ENCODE results near the gene OLFML3. TPM values are rescaled to one million over a fixed set of nuclear protein-coding genes. Genes with fewer than 3 reads are reported as not detected.

The OLFML3 gene
- total and polyA plus RNA-seq, 2 of the 13 experiments (the other 11 are each of a cell fraction or from before 2014, with no cell fraction given), result 2.0 to 5.1 TPM

DNA sequence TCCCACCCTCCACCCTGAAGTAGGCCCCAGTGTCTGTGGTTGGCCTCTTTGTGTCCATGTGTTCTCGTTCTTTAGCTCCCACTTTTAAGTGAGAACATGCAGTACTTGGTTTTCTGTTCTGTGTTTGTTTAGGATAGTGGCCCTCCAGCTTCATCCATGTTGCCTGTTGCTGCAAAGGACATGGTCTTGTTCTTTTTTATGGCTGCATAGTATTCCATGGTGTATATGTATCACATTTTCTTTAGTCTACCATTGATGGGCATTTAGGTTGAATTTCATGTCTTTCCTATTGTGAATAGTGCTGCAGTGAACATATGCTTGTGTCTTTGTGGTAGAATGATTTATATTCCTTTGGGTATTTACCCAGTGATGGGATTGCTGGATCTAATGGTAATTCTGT is 44.1 kb upstream of the OLFML3 start:
- Histone ChIP-seq H3K27me3 (ENCODE audit: control insufficient read depth in 1 of 2, insufficient read depth in 2 of 2, low read length in 2 of 2) (no peaks in the 10 kb centered on the region; a peak in 1 of 5 replicates), H3K4me2 (ENCODE audit: low read depth, low read length) (no peak overlapping the region), H3K9me3 (ENCODE audit: low read length) (no peaks in the 10 kb centered on the region), H3K4me3 (replicated peaks in 1 of 3; ENCODE audit: insufficient read depth in 1 of 3, low read depth in 2 of 3, low read length in 3 of 3) (no peak overlapping the region), H3K36me3 (replicated peaks in 1 of 2; ENCODE audit: control insufficient read depth in 1 of 2, insufficient read depth in 2 of 2, low read length in 2 of 2) (peaks cover 0 to 3% of the 10 kb centered on the region in 2 experiments; a peak in 1 of 5 replicates), H3K9ac (ENCODE audit: insufficient read depth, low read depth, low read length) (no peak overlapping the region), H3K79me2 (ENCODE audit: insufficient read depth, low read length) (peaks cover 95% of the 10 kb centered on the region), H3K4me1 (ENCODE audit: insufficient read depth, low read length) (peaks cover 60% of the 10 kb centered on the region), H3K27ac (ENCODE audit: extremely low read length, insufficient read depth, low read length) (no peak overlapping the region), H2AFZ (ENCODE audit: low read length) (no peak overlapping the region), H4K20me1 (ENCODE audit: insufficient read depth, low read length) (peaks cover 24% of the 10 kb centered on the region)
- CTCF ChIA-PET (ENCODE audit: low intra/inter-chr PET ratio, low total read pairs), result no interaction called here
- WGBS (ENCODE audit: low lambda C conversion rate), result 96% methylated on average over 1 of the region's 1 CpG
- POLR2A ChIA-PET, result no interaction called here
- ATAC-seq (no peak), DNase-seq (ENCODE audit: low spot score) (no peak), FAIRE-seq (no peak)
- intact Hi-C loops (cut with micrococcal nuclease; ENCODE audit: unreplicated experiment), result no loop called here
- no TSS peak for BruUV-seq (replicated peaks)
- peak; percentile 51; the same call in 1 of the 2 replicates for TF ChIP-seq ZMYM3 (CRISPR knock-in tag; IDR thresholded peaks at IDR 0.05)
- TF ChIP-seq, protein P1, sequence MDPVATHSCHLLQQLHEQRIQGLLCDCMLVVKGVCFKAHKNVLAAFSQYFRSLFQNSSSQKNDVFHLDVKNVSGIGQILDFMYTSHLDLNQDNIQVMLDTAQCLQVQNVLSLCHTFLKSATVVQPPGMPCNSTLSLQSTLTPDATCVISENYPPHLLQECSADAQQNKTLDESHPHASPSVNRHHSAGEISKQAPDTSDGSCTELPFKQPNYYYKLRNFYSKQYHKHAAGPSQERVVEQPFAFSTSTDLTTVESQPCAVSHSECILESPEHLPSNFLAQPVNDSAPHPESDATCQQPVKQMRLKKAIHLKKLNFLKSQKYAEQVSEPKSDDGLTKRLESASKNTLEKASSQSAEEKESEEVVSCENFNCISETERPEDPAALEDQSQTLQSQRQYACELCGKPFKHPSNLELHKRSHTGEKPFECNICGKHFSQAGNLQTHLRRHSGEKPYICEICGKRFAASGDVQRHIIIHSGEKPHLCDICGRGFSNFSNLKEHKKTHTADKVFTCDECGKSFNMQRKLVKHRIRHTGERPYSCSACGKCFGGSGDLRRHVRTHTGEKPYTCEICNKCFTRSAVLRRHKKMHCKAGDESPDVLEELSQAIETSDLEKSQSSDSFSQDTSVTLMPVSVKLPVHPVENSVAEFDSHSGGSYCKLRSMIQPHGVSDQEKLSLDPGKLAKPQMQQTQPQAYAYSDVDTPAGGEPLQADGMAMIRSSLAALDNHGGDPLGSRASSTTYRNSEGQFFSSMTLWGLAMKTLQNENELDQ (CRISPR knock-in tag; IDR thresholded peaks at IDR 0.05; ENCODE audit: borderline replicate concordance), result no peak
- in situ Hi-C loops (cut with HindIII; ENCODE audit: extremely low pct_ligation_motif_present, low pct_unique_long_range_greater_than_20kb), result no loop called here

DNA sequence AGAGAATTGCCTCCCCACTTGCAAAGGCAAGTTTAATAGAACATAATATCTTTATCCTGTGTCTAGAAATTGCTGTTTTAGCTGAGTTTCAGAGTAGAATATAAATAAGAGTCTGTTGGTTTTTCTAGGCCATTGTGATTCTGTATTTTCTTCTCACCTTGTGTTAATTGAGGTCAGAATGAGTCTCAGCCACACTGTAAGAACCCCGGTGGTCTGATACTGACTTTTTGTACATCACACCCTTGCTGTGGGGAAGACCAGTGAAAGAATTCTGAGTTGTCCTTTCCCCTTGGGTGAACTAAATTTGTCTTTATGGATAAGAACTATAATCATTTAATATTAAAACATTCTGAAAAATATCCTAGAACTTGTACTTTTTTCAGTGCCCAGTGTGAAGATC is 43.3 kb upstream of the OLFML3 start:
- H3K27ac ChIP-seq (ENCODE audit: extremely low read length, insufficient read depth, low read length), result no peak overlapping the region
- peaks cover 57% of the 10 kb centered on the region for H3K4me1 ChIP-seq (ENCODE audit: insufficient read depth, low read length)
- no peaks in the 10 kb centered on the region for H3K27me3 ChIP-seq (ENCODE audit: control insufficient read depth in 1 of 2, insufficient read depth in 2 of 2, low read length in 2 of 2)
- no peak for FAIRE-seq
- no peaks in the 10 kb centered on the region for H3K9me3 ChIP-seq (ENCODE audit: low read length)
- peaks cover 89% of the 10 kb centered on the region for H3K79me2 ChIP-seq (ENCODE audit: insufficient read depth, low read length)
- ChIA-PET POLR2A (no interaction called here), CTCF (ENCODE audit: low intra/inter-chr PET ratio, low total read pairs) (no interaction called here)
- H3K4me2 ChIP-seq (ENCODE audit: low read depth, low read length), result no peak overlapping the region
- no TSS peak for BruUV-seq (replicated peaks)
- no peak overlapping the region for H2AFZ ChIP-seq (ENCODE audit: low read length)
- H4K20me1 ChIP-seq (ENCODE audit: insufficient read depth, low read length), result peaks cover 23% of the 10 kb centered on the region
- 95% methylated on average over 1 of the region's 1 CpG for WGBS (ENCODE audit: low lambda C conversion rate)
- no peak overlapping the region for H3K9ac ChIP-seq (ENCODE audit: insufficient read depth, low read depth, low read length)
- no peak for ATAC-seq
- H3K4me3 ChIP-seq (replicated peaks in 1 of 3; ENCODE audit: insufficient read depth in 1 of 3, low read depth in 2 of 3, low read length in 3 of 3), result no peak overlapping the region
- TF ChIP-seq PAX8 (CRISPR knock-in tag; IDR thresholded peaks at IDR 0.05; ENCODE audit: borderline replicate concordance), result no peak
- TF ChIP-seq ZNF224 (CRISPR knock-in tag; IDR thresholded peaks at IDR 0.05), result no peak
- no peak for DNase-seq (ENCODE audit: low spot score)
- intact Hi-C loops (cut with micrococcal nuclease; ENCODE audit: unreplicated experiment) (no loop called here), in situ Hi-C loops (cut with HindIII; ENCODE audit: extremely low pct_ligation_motif_present, low pct_unique_long_range_greater_than_20kb) (no loop called here)
- peaks cover 4 to 11% of the 10 kb centered on the region in 2 experiments; a peak in 3 of 5 replicates for H3K36me3 ChIP-seq (replicated peaks in 1 of 2; ENCODE audit: control insufficient read depth in 1 of 2, insufficient read depth in 2 of 2, low read length in 2 of 2)

Measured in HepG2 (cell line).